A549 treated with CORT108297 at 1 μM for 4 hours (cell line): Measurements from ENCODE around the gene MIR17HG. TPM values are rescaled to one million over a fixed set of nuclear protein-coding genes. Genes with fewer than 3 reads are reported as not detected.

ENCODE experiments used
- total RNA-seq: library from RNA; stranded (reverse); fragments of 200-300 nt; extraction: Qiagen RNA extraction; gene quantifications from 5 replicates; pipeline ENCODE4 v1.2.3, GENCODE V29; 2022

Gene MIR17HG
- 0.83 to 2.1 TPM (median 1.6 TPM) in 5 replicates for total RNA-seq

DNA sequence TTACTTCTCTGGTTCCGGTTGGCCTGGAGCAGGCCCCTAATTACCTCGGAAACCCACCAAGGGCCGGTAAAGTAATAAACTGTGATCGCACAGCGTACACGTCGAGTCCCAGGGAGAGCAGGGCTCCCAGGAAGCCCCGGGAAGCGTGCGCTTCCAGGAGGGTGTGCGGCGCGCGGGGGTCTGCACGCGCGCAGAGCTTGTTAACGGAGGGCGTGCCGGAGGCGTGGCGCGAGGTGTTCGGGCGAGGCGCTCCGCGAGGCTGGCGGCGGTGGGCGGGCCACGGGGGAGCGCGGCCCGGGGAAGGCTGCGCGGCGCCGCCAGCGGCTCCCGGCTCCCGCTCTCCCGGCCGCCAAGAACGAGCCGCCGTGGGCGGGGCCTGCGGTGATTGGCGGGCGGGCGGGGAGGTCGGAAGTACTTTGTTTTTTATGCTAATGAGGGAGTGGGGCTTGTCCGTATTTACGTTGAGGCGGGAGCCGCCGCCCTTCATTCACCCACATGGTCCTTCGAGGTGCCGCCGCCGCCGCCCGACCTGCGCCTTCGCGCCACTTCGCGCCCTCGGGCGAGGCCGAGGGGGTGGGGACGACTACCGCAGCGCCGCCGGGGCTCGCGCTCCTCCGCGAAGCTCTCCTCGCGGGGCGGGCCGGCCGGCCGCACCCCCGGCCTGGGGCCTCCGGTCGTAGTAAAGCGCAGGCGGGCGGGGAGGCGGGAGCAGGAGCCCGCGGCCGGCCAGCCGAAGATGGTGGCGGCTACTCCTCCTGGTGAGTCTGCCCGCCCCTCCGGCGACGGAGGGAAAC, at the start of gene MIR17HG:
MIR17HG (plus strand) TSS at position 486 of the 794 bp plus-strand sequence.

DNA sequence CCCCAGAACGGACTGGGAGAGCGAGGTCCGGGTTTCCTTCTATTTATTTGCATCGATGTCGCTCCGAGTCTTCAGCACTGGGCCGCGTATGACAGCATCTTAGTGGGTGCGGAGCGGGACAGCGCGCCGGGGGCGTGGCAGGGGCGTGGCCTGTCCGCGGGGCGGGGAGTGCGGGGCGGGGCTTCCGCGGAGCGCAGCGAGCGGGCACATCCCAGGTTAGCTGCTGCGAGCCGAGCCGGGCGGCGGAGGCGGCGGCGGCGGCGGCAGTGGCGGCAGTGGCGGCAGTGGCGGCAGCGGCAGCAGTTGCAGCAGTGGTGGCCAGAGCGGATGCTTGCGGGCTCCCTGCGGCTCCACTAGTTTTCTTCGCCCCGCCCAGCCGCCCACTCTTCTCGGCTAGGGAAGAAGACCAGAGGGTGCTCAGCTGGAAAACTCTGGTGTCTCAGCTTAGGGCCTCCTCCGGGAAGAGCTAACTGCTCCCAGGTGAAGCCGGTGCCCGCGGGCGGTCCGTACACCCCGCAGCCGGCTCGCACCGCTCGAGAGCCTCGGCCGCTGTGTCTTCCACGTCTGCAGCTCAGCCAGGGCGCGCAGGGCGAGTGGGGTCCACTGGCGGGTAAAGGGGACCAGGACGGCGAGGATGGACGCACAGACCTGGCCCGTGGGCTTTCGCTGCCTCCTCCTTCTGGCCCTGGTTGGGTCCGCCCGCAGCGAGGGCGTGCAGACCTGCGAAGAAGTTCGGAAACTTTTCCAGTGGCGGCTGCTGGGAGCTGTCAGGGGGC, 51.1 kb downstream of the MIR17HG start, which contains the start of gene GPC5:
GPC5 (plus strand) TSS at position 209 of the 776 bp plus-strand sequence.

Other genes with a start within 250 kb of the MIR17HG start
- gene GPC5, start 50.9 kb downstream of the MIR17HG start, total RNA-seq: 0.02 TPM in 1 of 5 replicates, not detected in the others